Astrocyte of the cerebellum (primary cell): ENCODE data around the gene STN1.

Source experiments
- DNase-seq: peaks from one replicate; pipeline ENCODE4 v3.0.0-alpha.2; 2011; ENCODE audit warnings: low read depth
- H3K4me3 ChIP-seq: 2 replicates; pipeline ENCODE4 v1.5.1; 2011; ENCODE audit warnings: mild to moderate bottlenecking, low read depth, low read length, moderate library complexity
- CTCF ChIP-seq: IDR thresholded peaks from 2 replicates; pipeline ENCODE4 v1.5.1; 2012; ENCODE audit warnings: low read length, low read depth, moderate library complexity, mild to moderate bottlenecking; ENCODE audit errors: missing control alignments
- in situ Hi-C: cut with HindIII; loops from 2 replicates; pipeline ENCODE4 v1.10.0; 2017; ENCODE audit warnings: low sequenced_read_pairs

STN1 gene

GRCh38 chr10:103881416-103882284 lies 36.3 kb downstream of the STN1 start:
- in situ Hi-C loops = no loop called here
- TF ChIP-seq CTCF = no peak
- H3K4me3 ChIP-seq = no peak overlapping the region
- DNase-seq = no peak

- in situ Hi-C loops = no loop called here
These were observed 38.2 kb downstream of the STN1 start for GRCh38 chr10:103879831-103880230.

GRCh38 chr10:103879409-103879808 lies 38.6 kb downstream of the STN1 start:
- in situ Hi-C loops = no loop called here
- DNase-seq = no peak
- TF ChIP-seq CTCF = no peak
- H3K4me3 ChIP-seq = no peak overlapping the region

More at GRCh38 chr10:103879831-103880230, 38.2 kb downstream of the STN1 start:
- DNase-seq = no peak
- H3K4me3 ChIP-seq = no peak overlapping the region
- TF ChIP-seq CTCF = no peak

- no peak for TF ChIP-seq CTCF
- H3K4me3 ChIP-seq = no peak overlapping the region
- no peak for DNase-seq
- in situ Hi-C loops = no loop called here
These were observed 40.1 kb downstream of the STN1 start for GRCh38 chr10:103877861-103878260.

GRCh38 chr10:103876155-103876554 lies 41.8 kb downstream of the STN1 start:
- no peak for TF ChIP-seq CTCF
- H3K4me3 ChIP-seq = no peak overlapping the region
- DNase-seq = no peak
- in situ Hi-C loops = no loop called here

- in situ Hi-C loops = loop anchor here (25.0 kb wide), 1 partner anchor 262 kb away; no protein-coding TSS in a partner anchor
- H3K4me3 ChIP-seq = no peak overlapping the region
- no peak for TF ChIP-seq CTCF
- no peak for DNase-seq
These were observed 43.3 kb downstream of the STN1 start for GRCh38 chr10:103874730-103875129.
